HUES6 (cell line): ENCODE data around the gene PKD1.
A peak's percentile ranks its signal among the peaks of the same experiment; 100 is the strongest.

Source experiments
- H3K27ac ChIP-seq: 2 replicates; pipeline ENCODE4 v1.7.0; 2013; ENCODE audit warnings: low read depth, mild to moderate bottlenecking, low read length, inconsistent platforms
- H3K27me3 ChIP-seq: 2 replicates; pipeline ENCODE4 v1.6.1; 2013; ENCODE audit warnings: low read length; ENCODE audit not compliant: control insufficient read depth, insufficient read depth
- H3K36me3 ChIP-seq: 2 replicates; pipeline ENCODE4 v1.6.1; 2013; ENCODE audit warnings: low read length; ENCODE audit not compliant: control insufficient read depth, insufficient read depth
- H3K4me1 ChIP-seq: 2 replicates; pipeline ENCODE4 v1.6.1; 2013; ENCODE audit warnings: low read length; ENCODE audit not compliant: control insufficient read depth, insufficient read depth
- H3K4me3 ChIP-seq: 2 replicates; pipeline ENCODE4 v1.5.1; 2013; ENCODE audit warnings: low read depth, low read length
- H3K9ac ChIP-seq: one replicate; pipeline ENCODE4 v1.6.1; 2013; ENCODE audit warnings: mild to moderate bottlenecking, low read length
- H3K9me3 ChIP-seq: 2 replicates; pipeline ENCODE4 v1.6.1; 2013; ENCODE audit warnings: low read depth, low read length; ENCODE audit not compliant: control insufficient read depth, insufficient read depth

Gene PKD1

GRCh38 chr16:2177561-2177960, 41.9 kb upstream of the PKD1 start:
- no peak overlapping the region for H3K27ac ChIP-seq
- H3K9ac ChIP-seq = no peak overlapping the region
- H3K9me3 ChIP-seq = no peaks in the 10 kb centered on the region
- H3K36me3 ChIP-seq = peaks cover 46% of the 10 kb centered on the region
- H3K4me1 ChIP-seq = peaks cover 4% of the 10 kb centered on the region; the same call in 1 of the 2 replicates
- H3K27me3 ChIP-seq = peaks cover 3% of the 10 kb centered on the region; the same call in 1 of the 2 replicates
- H3K4me3 ChIP-seq = no peak overlapping the region

- Histone ChIP-seq H3K4me3 (no peak overlapping the region), H3K9ac (no peak overlapping the region), H3K9me3 (no peaks in the 10 kb centered on the region), H3K4me1 (peaks cover 4% of the 10 kb centered on the region; the same call in 1 of the 2 replicates), H3K27me3 (peaks cover 3% of the 10 kb centered on the region; the same call in 1 of the 2 replicates), H3K27ac (no peak overlapping the region), H3K36me3 (peaks cover 48% of the 10 kb centered on the region)
Measured at GRCh38 chr16:2177101-2177500, 41.4 kb upstream of the PKD1 start.

- H3K9ac ChIP-seq = no peak overlapping the region
- H3K27ac ChIP-seq = no peak overlapping the region
- no peaks in the 10 kb centered on the region for H3K9me3 ChIP-seq
- peaks cover 58% of the 10 kb centered on the region for H3K36me3 ChIP-seq
- H3K4me1 ChIP-seq = no peaks in the 10 kb centered on the region
- peaks cover 3% of the 10 kb centered on the region; the same call in 1 of the 2 replicates for H3K27me3 ChIP-seq
- H3K4me3 ChIP-seq = no peak overlapping the region
Measured at GRCh38 chr16:2176047-2176446, 40.3 kb upstream of the PKD1 start.

GRCh38 chr16:2175454-2175853, 39.8 kb upstream of the PKD1 start:
- Histone ChIP-seq H3K4me3 (no peak overlapping the region), H3K9me3 (no peaks in the 10 kb centered on the region), H3K27me3 (peaks cover 3% of the 10 kb centered on the region; the same call in 1 of the 2 replicates), H3K27ac (no peak overlapping the region), H3K4me1 (no peaks in the 10 kb centered on the region), H3K9ac (no peak overlapping the region), H3K36me3 (peaks cover 61% of the 10 kb centered on the region)

GRCh38 chr16:2174396-2175131, 38.9 kb upstream of the PKD1 start:
- H3K27me3 ChIP-seq = peaks cover 3% of the 10 kb centered on the region; the same call in 1 of the 2 replicates
- H3K36me3 ChIP-seq = peaks cover 65% of the 10 kb centered on the region
- no peaks in the 10 kb centered on the region for H3K4me1 ChIP-seq
- H3K27ac ChIP-seq = no peak overlapping the region
- no peaks in the 10 kb centered on the region for H3K9me3 ChIP-seq
- no peak overlapping the region for H3K4me3 ChIP-seq
- no peak overlapping the region for H3K9ac ChIP-seq

GRCh38 chr16:2173916-2174315, 38.2 kb upstream of the PKD1 start:
- H3K27me3 ChIP-seq = no peaks in the 10 kb centered on the region
- no peaks in the 10 kb centered on the region for H3K4me1 ChIP-seq
- no peak overlapping the region for H3K27ac ChIP-seq
- no peaks in the 10 kb centered on the region for H3K9me3 ChIP-seq
- no peak overlapping the region for H3K4me3 ChIP-seq
- H3K36me3 ChIP-seq = peaks cover 72% of the 10 kb centered on the region
- H3K9ac ChIP-seq = no peak overlapping the region

- Histone ChIP-seq H3K4me3 (no peak overlapping the region), H3K9ac (no peak overlapping the region), H3K27ac (no peak overlapping the region), H3K27me3 (no peaks in the 10 kb centered on the region), H3K36me3 (peaks cover 75% of the 10 kb centered on the region), H3K9me3 (no peaks in the 10 kb centered on the region), H3K4me1 (no peaks in the 10 kb centered on the region)
Measured at GRCh38 chr16:2173366-2173765, 37.7 kb upstream of the PKD1 start.

GRCh38 chr16:2172688-2173335, 37.1 kb upstream of the PKD1 start:
- Histone ChIP-seq H3K27ac (no peak overlapping the region), H3K4me3 (no peak overlapping the region), H3K9me3 (no peaks in the 10 kb centered on the region), H3K27me3 (no peaks in the 10 kb centered on the region), H3K36me3 (peaks cover 81% of the 10 kb centered on the region), H3K9ac (no peak overlapping the region), H3K4me1 (no peaks in the 10 kb centered on the region)

GRCh38 chr16:2171601-2172178, 36.0 kb upstream of the PKD1 start:
- Histone ChIP-seq H3K4me1 (no peaks in the 10 kb centered on the region), H3K27ac (no peak overlapping the region), H3K36me3 (peaks cover 82% of the 10 kb centered on the region), H3K27me3 (no peaks in the 10 kb centered on the region), H3K4me3 (no peak overlapping the region), H3K9ac (no peak overlapping the region), H3K9me3 (no peaks in the 10 kb centered on the region)

GRCh38 chr16:2170587-2171435, 35.1 kb upstream of the PKD1 start:
- H3K36me3 ChIP-seq = peaks cover 83% of the 10 kb centered on the region
- H3K4me1 ChIP-seq = no peaks in the 10 kb centered on the region
- H3K4me3 ChIP-seq = no peak overlapping the region
- no peaks in the 10 kb centered on the region for H3K27me3 ChIP-seq
- peak overlapping the region; percentile 7 for H3K9ac ChIP-seq
- no peaks in the 10 kb centered on the region for H3K9me3 ChIP-seq
- 0 out of 2 replicates have a peak overlapping the region, but pooled peaks have one; percentile 47 for H3K27ac ChIP-seq
